A549 treated with Hydrocortisone at 1 μM for 4 hours (cell line): ENCODE results near the gene PRAC1. TPM values are rescaled to one million over a fixed set of nuclear protein-coding genes. Genes with fewer than 3 reads are reported as not detected.

Experiments
- total RNA-seq: library from RNA; stranded (reverse); fragments of 200-300 nt; extraction: Qiagen RNA extraction; gene quantifications from 5 replicates; pipeline ENCODE4 v1.2.3, GENCODE V29; 2022

The PRAC1 gene
- total RNA-seq, result not detected in 5 replicates

GRCh38 chr17:48722201-48722907 is at the start of gene PRAC1:
Gene PRAC1, minus strand, starts transcription at chr17:48722518. Its CDS starts 126 bp downstream, at chr17:48722392.

GRCh38 chr17:48728232-48729231 is 6.2 kb upstream of the PRAC1 start, which contains the start of gene HOXB13:
Gene HOXB13, minus strand, starts transcription at chr17:48728750. Its CDS starts 157 bp downstream, at chr17:48728593.

GRCh38 chr17:48722915-48723422 is 651 bp upstream of the PRAC1 start, which contains the start of gene PRAC2:
Gene PRAC2, plus strand, starts transcription at chr17:48723185. Its CDS starts 1,226 bp downstream, at chr17:48724411.

Other genes with a start within 250 kb of the PRAC1 start
- gene HOXB1, start 191.5 kb downstream of the PRAC1 start, total RNA-seq, result not detected in 5 replicates
- gene HOXB2, start 177.4 kb downstream of the PRAC1 start, total RNA-seq, result 0.30 to 0.72 TPM (median 0.61 TPM) in 5 replicates
- gene HOXB4, start 144.2 kb downstream of the PRAC1 start, total RNA-seq, result 0.09 to 0.16 TPM (median 0.13 TPM) in 5 replicates
- gene HOXB3, start 132.3 kb downstream of the PRAC1 start, total RNA-seq, result 3.1 to 5.3 TPM (median 5.0 TPM) in 5 replicates
- gene HOXB5, start 128.7 kb downstream of the PRAC1 start, total RNA-seq, result 1.5 to 2.3 TPM (median 1.9 TPM) in 5 replicates
- 3.1 to 5.7 TPM (median 4.1 TPM) in 5 replicates for gene HOXB6, start 117.5 kb downstream of the PRAC1 start, total RNA-seq
- 28.6 to 32.1 TPM (median 31.4 TPM) in 5 replicates for gene HOXB7, start 111.5 kb downstream of the PRAC1 start, total RNA-seq
- gene HOXB8, start 107.2 kb downstream of the PRAC1 start, total RNA-seq, result 5.8 to 7.1 TPM (median 6.7 TPM) in 5 replicates
- gene HOXB9, start 96.2 kb downstream of the PRAC1 start, total RNA-seq, result 6.6 to 7.3 TPM (median 6.9 TPM) in 5 replicates
- not detected in 5 replicates for gene PRAC2, start 667 bp upstream of the PRAC1 start, total RNA-seq
- gene HOXB13, start 6.2 kb upstream of the PRAC1 start, total RNA-seq, result 1.7 to 2.2 TPM (median 2.1 TPM) in 5 replicates
- gene TTLL6, start 94.7 kb upstream of the PRAC1 start, total RNA-seq, result 0.54 to 0.99 TPM (median 0.56 TPM) in 5 replicates
- 69.9 to 109 TPM (median 81.0 TPM) in 5 replicates for gene CALCOCO2, start 108.5 kb upstream of the PRAC1 start, total RNA-seq
- gene ATP5MC1, start 170.3 kb upstream of the PRAC1 start, total RNA-seq, result 509 to 633 TPM (median 555 TPM) in 5 replicates
- gene UBE2Z, start 185.9 kb upstream of the PRAC1 start, total RNA-seq, result 116 to 145 TPM (median 123 TPM) in 5 replicates
- 274 to 333 TPM (median 310 TPM) in 5 replicates for gene SNF8, start 222.3 kb upstream of the PRAC1 start, total RNA-seq
- gene GIP, start 246.1 kb upstream of the PRAC1 start, total RNA-seq, result 2.5 to 6.1 TPM (median 4.5 TPM) in 5 replicates